ENCODE measurements around the gene ADM2. TPM values are rescaled to one million over a fixed set of nuclear protein-coding genes. Genes with fewer than 3 reads are reported as not detected.

ADM2 gene
- total RNA-seq, 1 experiment from 2014 or later: 10.9 TPM

GRCh38 chr22:50523458-50523805 lies 42.1 kb downstream of the ADM2 start (continued):
- TF ChIP-seq ZNF423 (CRISPR knock-in tag; IDR thresholded peaks at IDR 0.05) (no peak), ZNF532 (CRISPR knock-in tag; IDR thresholded peaks at IDR 0.05; ENCODE audit: borderline replicate concordance) (no peak), SP1 (CRISPR knock-in tag; conservative IDR thresholded peaks at IDR 0.05) (no peak), TCF7 (CRISPR knock-in tag; IDR thresholded peaks at IDR 0.05; ENCODE audit: low read depth) (no peak), NR2C2 (CRISPR knock-in tag; IDR thresholded peaks at IDR 0.05) (no peak), CDX4 (CRISPR knock-in tag; IDR thresholded peaks at IDR 0.05; ENCODE audit: borderline replicate concordance) (no peak)
- TF ChIP-seq, protein P1, sequence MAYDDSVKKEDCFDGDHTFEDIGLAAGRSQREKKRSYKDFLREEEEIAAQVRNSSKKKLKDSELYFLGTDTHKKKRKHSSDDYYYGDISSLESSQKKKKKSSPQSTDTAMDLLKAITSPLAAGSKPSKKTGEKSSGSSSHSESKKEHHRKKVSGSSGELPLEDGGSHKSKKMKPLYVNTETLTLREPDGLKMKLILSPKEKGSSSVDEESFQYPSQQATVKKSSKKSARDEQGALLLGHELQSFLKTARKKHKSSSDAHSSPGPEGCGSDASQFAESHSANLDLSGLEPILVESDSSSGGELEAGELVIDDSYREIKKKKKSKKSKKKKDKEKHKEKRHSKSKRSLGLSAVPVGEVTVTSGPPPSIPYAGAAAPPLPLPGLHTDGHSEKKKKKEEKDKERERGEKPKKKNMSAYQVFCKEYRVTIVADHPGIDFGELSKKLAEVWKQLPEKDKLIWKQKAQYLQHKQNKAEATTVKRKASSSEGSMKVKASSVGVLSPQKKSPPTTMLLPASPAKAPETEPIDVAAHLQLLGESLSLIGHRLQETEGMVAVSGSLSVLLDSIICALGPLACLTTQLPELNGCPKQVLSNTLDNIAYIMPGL (CRISPR knock-in tag; IDR thresholded peaks at IDR 0.05): no peak

DNA sequence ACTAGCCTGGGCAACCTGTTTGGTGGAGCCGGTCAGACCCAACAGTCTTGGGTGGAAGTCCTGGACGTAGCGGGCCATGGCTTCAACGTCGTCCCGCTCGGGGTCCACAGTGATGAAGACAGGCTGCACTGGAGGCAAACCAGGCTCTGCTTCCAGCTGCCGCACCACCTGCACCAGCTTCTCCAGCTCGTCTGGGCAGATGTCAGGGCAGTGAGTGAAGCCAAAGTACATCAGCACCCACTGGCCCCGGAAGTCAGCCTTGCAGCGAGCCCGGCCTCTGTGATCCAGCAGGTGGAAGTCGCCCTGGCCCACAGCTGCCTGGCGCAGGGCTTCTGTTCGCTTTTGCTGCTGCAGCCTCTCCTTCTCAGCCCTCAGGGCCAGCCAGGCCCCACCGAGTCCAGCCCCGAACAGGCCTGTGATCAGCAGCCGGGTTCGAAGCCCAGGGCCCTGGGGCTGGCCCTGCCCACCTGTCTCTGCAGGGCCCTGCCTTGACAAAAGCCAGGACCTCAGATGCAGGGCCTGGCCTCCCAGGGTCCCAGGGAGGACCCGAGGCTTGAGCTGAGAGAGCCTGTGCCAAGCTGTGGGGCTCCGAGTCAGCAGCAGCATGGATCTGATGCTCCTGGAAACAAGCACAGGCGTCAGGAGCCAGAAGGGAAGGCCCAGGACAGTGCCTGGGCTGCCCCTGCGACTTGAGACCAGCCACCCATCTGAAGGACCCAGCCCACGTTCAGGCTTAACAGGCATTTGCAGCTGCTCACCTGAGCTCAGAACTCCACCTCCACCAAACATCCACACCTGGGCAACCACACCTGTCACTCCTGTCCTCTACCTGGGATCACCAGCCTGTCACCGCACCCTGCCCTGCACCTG lies 42.7 kb downstream of the ADM2 start:
- Mint-ChIP-seq H3K27me3 (ENCODE audit: low read depth) (peaks cover 25% of the 10 kb centered on the region), H3K4me3 (peak overlapping the region; percentile 82), H3K9me3 (no peaks in the 10 kb centered on the region), H3K36me3 (peaks cover 7% of the 10 kb centered on the region), H3K4me1 (peaks cover 13% of the 10 kb centered on the region), H3K27ac (peak overlapping the region; percentile 84; the same call in 1 of the 2 replicates)
- no peak for TF ChIP-seq ZNF532 (CRISPR knock-in tag; IDR thresholded peaks at IDR 0.05; ENCODE audit: borderline replicate concordance)
- TF ChIP-seq E2F4 (CRISPR knock-in tag; IDR thresholded peaks at IDR 0.05; ENCODE audit: borderline replicate concordance, low read depth): no peak
- TF ChIP-seq ZNF121 (CRISPR knock-in tag; IDR thresholded peaks at IDR 0.05): no peak
- no peak for TF ChIP-seq ATF1 (CRISPR knock-in tag; IDR thresholded peaks at IDR 0.05)
- TF ChIP-seq ZNF396 (CRISPR knock-in tag; IDR thresholded peaks at IDR 0.05; ENCODE audit: borderline replicate concordance): no peak
- TF ChIP-seq TEAD4 (CRISPR knock-in tag; IDR thresholded peaks at IDR 0.05): no peak
- no peak for TF ChIP-seq TEAD1 (CRISPR knock-in tag; IDR thresholded peaks at IDR 0.05)
- no peak for TF ChIP-seq ATF3 (CRISPR knock-in tag; conservative IDR thresholded peaks at IDR 0.05)
- TF ChIP-seq MYBL2 (CRISPR knock-in tag; IDR thresholded peaks at IDR 0.05): no peak
- TF ChIP-seq NFE2L1 (CRISPR knock-in tag; IDR thresholded peaks at IDR 0.05): no peak
- TF ChIP-seq ZNF263 (CRISPR knock-in tag; IDR thresholded peaks at IDR 0.05; ENCODE audit: low read depth): no peak
- TF ChIP-seq, protein P1 (CRISPR knock-in tag; IDR thresholded peaks at IDR 0.05): no peak
- ChIA-PET POLR2A (interaction anchor here (1.3 to 2.3 kb wide), 2 partner anchors 14 to 16 kb away, joined by 4 to 13 read pairs; partner anchors contain the start of genes LMF2 and NCAPH2), CTCF (interaction anchor here (1.8 to 4.3 kb wide), 9 partner anchors 12 to 175 kb away, joined by 7 to 60 read pairs (median 15); partner anchors contain the start of genes ARSA, LMF2, NCAPH2 and SYCE3)
- DNase-seq (ENCODE audit: low spot score) (no peak), ATAC-seq (no peak)
